OCI-LY7 (cell line): ENCODE data around the gene GSE1. TPM values are rescaled to one million over a fixed set of nuclear protein-coding genes. Genes with fewer than 3 reads are reported as not detected.

ENCODE experiments used
- BruUV-seq: library from RNA; stranded (reverse); fragments of 400-500 nt; replicated peaks from 2 replicates; lab custom pipeline; 2021; lab: Mats Ljungman, UMichigan
- CTCF ChIA-PET: fragments of 300-600 bp; sonication (Branson Sonifier 250); formaldehyde crosslinking; loops from one replicate; lab custom pipeline; 2022; ENCODE audit warnings: antibody characterized with exemption; ENCODE audit not compliant: unreplicated experiment; lab: Charles Lee
- POLR2A ChIA-PET: fragments of 300-600 bp; sonication (Branson Sonifier 250); formaldehyde crosslinking; loops from one replicate; lab custom pipeline; 2022; ENCODE audit warnings: antibody characterized with exemption; lab: Charles Lee
- DNase-seq: peaks from one replicate; pipeline ENCODE4 v3.0.0-alpha.2; 2015; ENCODE audit warnings: low spot score
- H2AFZ ChIP-seq: fragments of 200-600 bp; sonication (generic), shearing (Covaris generic); 2 replicates; pipeline ENCODE4 v1.6.1; 2014; ENCODE audit warnings: mild to moderate bottlenecking, antibody characterized with exemption, low read length, moderate library complexity
- H3K27ac ChIP-seq: fragments of 200-600 bp; sonication (generic); 2 replicates; pipeline ENCODE4 v1.5.1; 2014; ENCODE audit warnings: mixed run types, low read depth, mild to moderate bottlenecking, moderate library complexity, low read length, inconsistent platforms; ENCODE audit not compliant: poor library complexity, severe bottlenecking
- H3K36me3 ChIP-seq: fragments of 200-600 bp; sonication (generic); 2 replicates; pipeline ENCODE4 v1.6.1; 2014; ENCODE audit warnings: mild to moderate bottlenecking, antibody characterized with exemption, low read length, moderate library complexity, mixed read lengths; ENCODE audit not compliant: insufficient read depth
- H3K4me1 ChIP-seq: fragments of 200-600 bp; sonication (generic); 2 replicates; pipeline ENCODE4 v1.5.1; 2014; ENCODE audit warnings: mild to moderate bottlenecking, low read length; ENCODE audit not compliant: insufficient read depth, poor library complexity, severe bottlenecking
- H3K4me2 ChIP-seq: fragments of 200-600 bp; sonication (generic); 2 replicates; pipeline ENCODE4 v1.6.1; 2014; ENCODE audit warnings: mild to moderate bottlenecking, low read length
- H3K4me3 ChIP-seq: fragments of 200-600 bp; sonication (generic); 2 replicates; pipeline ENCODE4 v1.5.1; 2014; ENCODE audit warnings: mild to moderate bottlenecking, low read depth, low read length; ENCODE audit not compliant: poor library complexity, severe bottlenecking
- H3K79me2 ChIP-seq: fragments of 200-600 bp; sonication (generic); 2 replicates; pipeline ENCODE4 v1.6.1; 2016; ENCODE audit warnings: low read depth, mild to moderate bottlenecking, low read length, moderate library complexity, mixed read lengths; ENCODE audit not compliant: insufficient read depth
- H3K9me2 ChIP-seq: fragments of 200-600 bp; sonication (generic); 2 replicates; pipeline ENCODE4 v1.6.1; 2016; ENCODE audit warnings: mild to moderate bottlenecking, low read length, mixed read lengths; ENCODE audit not compliant: insufficient read depth
- H3K9me3 ChIP-seq: fragments of 200-600 bp; sonication (generic); 2 replicates; pipeline ENCODE4 v1.6.1; 2014; ENCODE audit warnings: mild to moderate bottlenecking, mixed run types, low read length, mixed read lengths
- H4K20me1 ChIP-seq: fragments of 200-600 bp; sonication (generic); 2 replicates; pipeline ENCODE4 v1.6.1; 2014; ENCODE audit warnings: mild to moderate bottlenecking, antibody characterized with exemption, low read length, moderate library complexity, mixed read lengths; ENCODE audit not compliant: insufficient read depth
- CTCF ChIP-seq: fragments of 200-600 bp; sonication (generic); conservative IDR thresholded peaks from 2 replicates; pipeline ENCODE4 v1.5.1; 2014; ENCODE audit warnings: mild to moderate bottlenecking, antibody characterized with exemption, low read length, moderate library complexity, mixed read lengths
- EZH2phosphoT487 ChIP-seq: fragments of 200-600 bp; sonication (generic); IDR thresholded peaks from 2 replicates; pipeline ENCODE4 v1.6.1; 2018; ENCODE audit warnings: low read depth, borderline replicate concordance, mild to moderate bottlenecking, mixed run types, antibody characterized with exemption, low read length, moderate library complexity, mixed read lengths
- intact Hi-C: fragments of 100-400 bp; cut with micrococcal nuclease; formaldehyde crosslinking; loops from one replicate; pipeline ENCODE4 v1.10.0; 2022; ENCODE audit not compliant: unreplicated experiment
- total RNA-seq, 2 experiments: library from RNA; depleted of rRNA in 1 of 2; stranded (reverse); fragments of >200 nt in 1 of 2; shearing (Covaris generic) in 1 of 2; gene quantifications; 2 replicates each; pipeline ENCODE4 v1.2.3, GENCODE V29; 2014 to 2022

GSE1 gene
- total RNA-seq, 2 experiments from 2014 or later: 30.9 to 66.6 TPM

- BruUV-seq: no TSS peak
- Histone ChIP-seq H3K9me2 (no peaks in the 10 kb centered on the region), H3K79me2 (no peaks in the 10 kb centered on the region), H4K20me1 (no peaks in the 10 kb centered on the region), H2AFZ (no peak overlapping the region), H3K36me3 (peaks cover 38% of the 10 kb centered on the region), H3K4me2 (no peak overlapping the region), H3K27ac (no peak overlapping the region), H3K9me3 (no peaks in the 10 kb centered on the region), H3K4me3 (no peak overlapping the region), H3K4me1 (peaks cover 12% of the 10 kb centered on the region)
- TF ChIP-seq EZH2phosphoT487 (no peak), CTCF (no peak)
- intact Hi-C loops: no loop called here
- no peak for DNase-seq
- ChIA-PET CTCF (no interaction called here), POLR2A (interaction anchor here (0.5 kb wide), 1 partner anchor 137 kb away, joined by 3 read pairs; no protein-coding TSS in a partner anchor)
Measured at GRCh38 chr16:85648070-85648714, 35.1 kb downstream of the GSE1 start.

DNA sequence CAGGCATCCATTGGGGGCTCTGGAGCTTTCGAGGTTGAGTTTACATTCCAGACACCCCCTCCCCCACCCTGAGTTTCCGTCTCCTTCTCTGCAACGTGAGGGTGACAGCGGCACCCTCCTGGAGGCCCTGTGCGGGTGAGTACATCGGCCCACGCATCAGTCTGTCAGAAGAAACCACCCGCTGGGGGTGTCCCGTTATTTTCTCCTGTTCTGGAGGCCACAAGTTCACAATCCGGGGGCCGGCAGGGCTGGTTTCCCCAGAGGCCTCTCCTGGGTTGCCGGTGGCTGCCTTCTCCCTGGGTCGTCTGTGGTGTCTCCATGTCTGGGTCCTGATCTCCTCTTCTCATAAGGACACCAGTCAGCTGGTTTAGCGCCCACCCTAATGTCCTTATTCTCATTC, 35.7 kb downstream of the GSE1 start:
- Histone ChIP-seq H3K79me2 (no peaks in the 10 kb centered on the region), H3K9me2 (no peaks in the 10 kb centered on the region), H4K20me1 (no peaks in the 10 kb centered on the region), H3K36me3 (peaks cover 44% of the 10 kb centered on the region), H2AFZ (no peak overlapping the region), H3K27ac (no peak overlapping the region), H3K4me1 (peaks cover 12% of the 10 kb centered on the region), H3K4me2 (no peak overlapping the region), H3K4me3 (no peak overlapping the region), H3K9me3 (no peaks in the 10 kb centered on the region)
- ChIA-PET POLR2A (interaction anchor here (0.5 kb wide), 1 partner anchor 138 kb away, joined by 3 read pairs; no protein-coding TSS in a partner anchor), CTCF (no interaction called here)
- BruUV-seq: no TSS peak
- intact Hi-C loops: no loop called here
- no peak for DNase-seq
- no peak for TF ChIP-seq EZH2phosphoT487
- TF ChIP-seq CTCF: no peak

GRCh38 chr16:85649411-85650134, 36.5 kb downstream of the GSE1 start:
- H4K20me1 ChIP-seq: no peaks in the 10 kb centered on the region
- H3K9me2 ChIP-seq: no peaks in the 10 kb centered on the region
- H3K27ac ChIP-seq: no peak overlapping the region
- H3K4me3 ChIP-seq: no peak overlapping the region
- no peak overlapping the region for H3K4me2 ChIP-seq
- intact Hi-C loops: no loop called here
- H3K9me3 ChIP-seq: no peaks in the 10 kb centered on the region
- H3K36me3 ChIP-seq: peaks cover 52% of the 10 kb centered on the region
- ChIA-PET POLR2A (no interaction called here), CTCF (no interaction called here)
- no peaks in the 10 kb centered on the region for H3K79me2 ChIP-seq
- DNase-seq: no peak
- H2AFZ ChIP-seq: no peak overlapping the region
- no peak for TF ChIP-seq EZH2phosphoT487
- no peak for TF ChIP-seq CTCF
- peaks cover 12% of the 10 kb centered on the region for H3K4me1 ChIP-seq
- no TSS peak for BruUV-seq
